Measurements from ENCODE around the gene RHEX.

Gene RHEX

GRCh38 chr1:206098242-206098919 lies 45.4 kb downstream of the RHEX start:
- no peak for DNase-seq

GRCh38 chr1:206100226-206100815 lies 47.3 kb downstream of the RHEX start:
- no peak for DNase-seq

GRCh38 chr1:206101351-206102045 lies 48.5 kb downstream of the RHEX start:
- no peak for DNase-seq

- DNase-seq, result no peak
Measured at GRCh38 chr1:206102292-206102936, 49.4 kb downstream of the RHEX start.

GRCh38 chr1:206103979-206104378 lies 51.0 kb downstream of the RHEX start:
- DNase-seq, result no peak

GRCh38 chr1:206105464-206105995 lies 52.6 kb downstream of the RHEX start:
- no peak for DNase-seq

- peak; percentile 63 for DNase-seq
Measured at GRCh38 chr1:206106328-206107167, 53.6 kb downstream of the RHEX start.

GRCh38 chr1:206107168-206107544 lies 54.2 kb downstream of the RHEX start:
- DNase-seq, result no peak

GRCh38 chr1:206108635-206109034 lies 55.7 kb downstream of the RHEX start:
- no peak for DNase-seq

GRCh38 chr1:206109718-206110117 lies 56.7 kb downstream of the RHEX start:
- DNase-seq, result no peak

- DNase-seq, result no peak
Measured at GRCh38 chr1:206110161-206110560, 57.2 kb downstream of the RHEX start.

GRCh38 chr1:206110820-206111219 lies 57.8 kb downstream of the RHEX start:
- DNase-seq, result no peak

GRCh38 chr1:206111271-206111927 lies 58.4 kb downstream of the RHEX start:
- DNase-seq, result no peak

GRCh38 chr1:206112600-206113301 lies 59.8 kb downstream of the RHEX start:
- no peak for DNase-seq

- DNase-seq, result no peak
Measured at GRCh38 chr1:206114692-206115640, 62.0 kb downstream of the RHEX start.

GRCh38 chr1:206115791-206116190 lies 62.8 kb downstream of the RHEX start:
- DNase-seq, result no peak

- no peak for DNase-seq
Measured at GRCh38 chr1:206116191-206116872, 63.4 kb downstream of the RHEX start.

GRCh38 chr1:206116873-206117150 lies 63.8 kb downstream of the RHEX start:
- DNase-seq, result no peak

- DNase-seq, result peak; percentile 7
Measured at GRCh38 chr1:206117151-206117948, 64.4 kb downstream of the RHEX start, which contains the start of gene AVPR1B. TSS of gene AVPR1B (minus strand) at chr1:206117388. CDS start at chr1:206116890, 498 bp downstream.
